ENCODE results near the gene AGTPBP1.
A peak's percentile ranks its signal among the peaks of the same experiment; 100 is the strongest.
"Not testable (repeated sequence)": the region's sequence is repeated elsewhere in the genome, so short reads cannot be mapped to it uniquely, and the experiment has no call there.

Gene AGTPBP1

GRCh38 chr9:85741875-85742596, at the start of gene AGTPBP1:
Gene AGTPBP1 (minus strand): TSS chr9:85741954. CDS start chr9:85712533, 29,421 bp downstream.
- peak; percentile 77 to 96 for DNase-seq

- DNase-seq: not testable (repeated sequence)
Measured at GRCh38 chr9:85786116-85786515, 44.4 kb upstream of the AGTPBP1 start.

GRCh38 chr9:85773844-85774243, 32.1 kb upstream of the AGTPBP1 start:
- DNase-seq: not testable (repeated sequence)

GRCh38 chr9:85761802-85762201, 20.0 kb upstream of the AGTPBP1 start:
- not testable (repeated sequence) for DNase-seq

GRCh38 chr9:85757716-85758115, 16.0 kb upstream of the AGTPBP1 start:
- DNase-seq: not testable (repeated sequence)

- not testable (repeated sequence) for DNase-seq
Measured at GRCh38 chr9:85756216-85756615, 14.5 kb upstream of the AGTPBP1 start.

GRCh38 chr9:85746309-85746708, 4.6 kb upstream of the AGTPBP1 start:
- DNase-seq: no peak

GRCh38 chr9:85745203-85745602, 3.4 kb upstream of the AGTPBP1 start:
- DNase-seq: no peak

- no peak for DNase-seq
Measured at GRCh38 chr9:85744480-85744879, 2.7 kb upstream of the AGTPBP1 start.

GRCh38 chr9:85743275-85744128, 1.7 kb upstream of the AGTPBP1 start:
- DNase-seq: no peak

- no peak for DNase-seq
Measured at GRCh38 chr9:85742597-85742936, 813 bp upstream of the AGTPBP1 start.

GRCh38 chr9:85741095-85741874, 469 bp downstream of the AGTPBP1 start:
- DNase-seq: peak in 1 of 2 experiments; percentile 32

- no peak for DNase-seq
Measured at GRCh38 chr9:85740787-85741094, 1.0 kb downstream of the AGTPBP1 start.

- DNase-seq: no peak
Measured at GRCh38 chr9:85738509-85738908, 3.2 kb downstream of the AGTPBP1 start.

GRCh38 chr9:85737671-85738070, 4.1 kb downstream of the AGTPBP1 start:
- DNase-seq: no peak

- no peak for DNase-seq
Measured at GRCh38 chr9:85730916-85731630, 10.7 kb downstream of the AGTPBP1 start.

- no peak for DNase-seq
Measured at GRCh38 chr9:85729882-85730281, 11.9 kb downstream of the AGTPBP1 start.

GRCh38 chr9:85727500-85727899, 14.3 kb downstream of the AGTPBP1 start:
- no peak for DNase-seq

- no peak for DNase-seq
Measured at GRCh38 chr9:85726737-85727136, 15.0 kb downstream of the AGTPBP1 start.

GRCh38 chr9:85723215-85723614, 18.5 kb downstream of the AGTPBP1 start:
- no peak for DNase-seq

- not testable (repeated sequence) for DNase-seq
Measured at GRCh38 chr9:85719411-85719810, 22.3 kb downstream of the AGTPBP1 start.

- DNase-seq: not testable (repeated sequence)
Measured at GRCh38 chr9:85717818-85718217, 23.9 kb downstream of the AGTPBP1 start.

- DNase-seq: no peak
Measured at GRCh38 chr9:85717220-85717619, 24.5 kb downstream of the AGTPBP1 start.

Measured in NCI-H1930 (cell line).